ENCODE measurements around the gene AGBL4.

Gene AGBL4

GRCh38 chr1:48756683-48757316 lies 1267.0 kb downstream of the AGBL4 start:
- DNase-seq, result no peak

GRCh38 chr1:48753293-48753692 lies 1270.5 kb downstream of the AGBL4 start:
- no peak for DNase-seq

- DNase-seq, result no peak
These were observed 1273.6 kb downstream of the AGBL4 start for GRCh38 chr1:48750109-48750508.

- no peak for DNase-seq
These were observed 1274.7 kb downstream of the AGBL4 start for GRCh38 chr1:48749068-48749467.

GRCh38 chr1:48746906-48747305 lies 1276.8 kb downstream of the AGBL4 start:
- no peak for DNase-seq

- DNase-seq, result no peak
These were observed 1279.7 kb downstream of the AGBL4 start for GRCh38 chr1:48744032-48744431.

GRCh38 chr1:48743480-48743879 lies 1280.3 kb downstream of the AGBL4 start:
- DNase-seq, result no peak

GRCh38 chr1:48741380-48741779 lies 1282.4 kb downstream of the AGBL4 start:
- no peak for DNase-seq

GRCh38 chr1:48740621-48741020 lies 1283.1 kb downstream of the AGBL4 start:
- no peak for DNase-seq

GRCh38 chr1:48739091-48739490 lies 1284.7 kb downstream of the AGBL4 start:
- no peak for DNase-seq

GRCh38 chr1:48738356-48738755 lies 1285.4 kb downstream of the AGBL4 start:
- DNase-seq, result no peak

- DNase-seq, result no peak
These were observed 1288.0 kb downstream of the AGBL4 start for GRCh38 chr1:48735796-48736195.

- DNase-seq, result no peak
These were observed 1293.4 kb downstream of the AGBL4 start for GRCh38 chr1:48730164-48730910.

GRCh38 chr1:48728584-48728983 lies 1295.2 kb downstream of the AGBL4 start:
- no peak for DNase-seq

GRCh38 chr1:48726557-48727215 lies 1297.1 kb downstream of the AGBL4 start:
- no peak for DNase-seq

- no peak for DNase-seq
These were observed 1297.6 kb downstream of the AGBL4 start for GRCh38 chr1:48726139-48726538.

- DNase-seq, result peak; percentile 19
These were observed 1298.3 kb downstream of the AGBL4 start for GRCh38 chr1:48725341-48726046.

- DNase-seq, result no peak
These were observed 1302.8 kb downstream of the AGBL4 start for GRCh38 chr1:48720929-48721328.

GRCh38 chr1:48718705-48719104 lies 1305.0 kb downstream of the AGBL4 start:
- DNase-seq, result no peak

- DNase-seq, result no peak
These were observed 1305.6 kb downstream of the AGBL4 start for GRCh38 chr1:48718116-48718630.

- no peak for DNase-seq
These were observed 1306.7 kb downstream of the AGBL4 start for GRCh38 chr1:48717082-48717481.

- no peak for DNase-seq
These were observed 1307.8 kb downstream of the AGBL4 start for GRCh38 chr1:48715921-48716320.

GRCh38 chr1:48710915-48711314 lies 1312.8 kb downstream of the AGBL4 start:
- DNase-seq, result no peak

All from fibroblast of skin of right biceps (primary cell).